Hepatocyte (in vitro differentiated cells): Measurements from ENCODE around the gene BLM. TPM values are rescaled to one million over a fixed set of nuclear protein-coding genes. Genes with fewer than 3 reads are reported as not detected.

ENCODE experiments used
- DNase-seq: peaks from one replicate; pipeline ENCODE4 v3.0.0-alpha.2; 2016; ENCODE audit warnings: low spot score
- H2AFZ ChIP-seq: fragments of 200-600 bp; sonication (generic); 2 replicates; pipeline ENCODE4 v1.6.0; 2016; ENCODE audit warnings: antibody characterized with exemption, mild to moderate bottlenecking
- H3K27ac ChIP-seq: fragments of 200-600 bp; sonication (generic); 2 replicates; pipeline ENCODE4 v1.5.1; 2016; ENCODE audit warnings: mild to moderate bottlenecking
- H3K27me3 ChIP-seq: fragments of 200-600 bp; sonication (generic); 2 replicates; pipeline ENCODE4 v1.6.1; 2016
- H3K36me3 ChIP-seq: fragments of 200-600 bp; sonication (generic); replicated peaks from 2 replicates; pipeline ENCODE4 v1.5.1; 2016; ENCODE audit warnings: low read depth; ENCODE audit not compliant: insufficient read depth
- H3K4me1 ChIP-seq: fragments of 200-600 bp; sonication (generic); 2 replicates; pipeline ENCODE4 v1.5.1; 2016; ENCODE audit warnings: mild to moderate bottlenecking, moderate library complexity; ENCODE audit not compliant: insufficient read depth
- H3K4me2 ChIP-seq: fragments of 200-600 bp; sonication (generic); 2 replicates; pipeline ENCODE4 v1.6.0; 2016
- H3K4me3 ChIP-seq: fragments of 200-600 bp; sonication (generic); 2 replicates; pipeline ENCODE4 v1.5.1; 2016; ENCODE audit warnings: mild to moderate bottlenecking
- H3K79me2 ChIP-seq: fragments of 200-600 bp; sonication (generic); 2 replicates; pipeline ENCODE4 v1.6.0; 2017; ENCODE audit warnings: mild to moderate bottlenecking
- H3K9me2 ChIP-seq: fragments of 200-600 bp; sonication (generic); replicated peaks from 2 replicates; pipeline ENCODE4 v1.6.0; 2017; ENCODE audit warnings: mild to moderate bottlenecking; ENCODE audit not compliant: insufficient read depth
- H3K9me3 ChIP-seq: fragments of 200-600 bp; sonication (generic); 2 replicates; pipeline ENCODE4 v1.5.1; 2016; ENCODE audit warnings: low read depth, mild to moderate bottlenecking
- H4K20me1 ChIP-seq: fragments of 200-600 bp; sonication (generic); 2 replicates; pipeline ENCODE4 v1.6.0; 2016; ENCODE audit warnings: mild to moderate bottlenecking; ENCODE audit not compliant: insufficient read depth, poor library complexity, severe bottlenecking
- CTCF ChIP-seq: fragments of 200-600 bp; sonication (generic); IDR thresholded peaks from 2 replicates; pipeline ENCODE4 v1.5.1; 2016; ENCODE audit warnings: antibody characterized with exemption, mild to moderate bottlenecking; ENCODE audit not compliant: poor library complexity
- EZH2 ChIP-seq: fragments of 200-600 bp; sonication (generic); IDR thresholded peaks from 2 replicates; pipeline ENCODE4 v1.6.1; 2016; ENCODE audit warnings: antibody characterized with exemption, mild to moderate bottlenecking, borderline replicate concordance
- EZH2phosphoT487 ChIP-seq: fragments of 200-600 bp; sonication (generic); IDR thresholded peaks from one replicate; pipeline ENCODE4 v1.6.1; 2018; ENCODE audit warnings: antibody characterized with exemption, mild to moderate bottlenecking, low read depth, moderate library complexity; ENCODE audit not compliant: unreplicated experiment, severe bottlenecking
- WGBS: methylation state at CpG from one replicate; pipeline ENCODE4 v1.1.6; 2016; ENCODE audit warnings: low lambda C conversion rate; ENCODE audit errors: missing lambda C conversion rate; 5-methylcytosine and 5-hydroxymethylcytosine counted together
- polyA plus RNA-seq: library from polyadenylated mRNA; unstranded; fragments of >200 nt; fragmentation: Nextera tagmentation; extraction: Ambion mirVana; gene quantifications from 2 replicates; pipeline ENCODE4 v1.2.1, GENCODE V29; 2016
- small RNA-seq: library from RNA; depleted of rRNA; stranded (forward); fragments of <200 nt; gene quantifications from one replicate; pipeline ENCODE3, GENCODE V24; 2014
- total RNA-seq: library from RNA; depleted of rRNA; stranded (reverse); fragments of >200 nt; gene quantifications from 2 replicates; pipeline ENCODE4 v1.2.3, GENCODE V29; 2014

BLM gene
- total and polyA plus RNA-seq, 2 experiments from 2014 or later, result 1.7 to 3.5 TPM

GRCh38 chr15:90864507-90864906, 147.4 kb downstream of the BLM start:
- H3K4me3 ChIP-seq, result no peak overlapping the region
- H3K4me1 ChIP-seq, result peaks cover 26% of the 10 kb centered on the region
- TF ChIP-seq EZH2 (no peak), EZH2phosphoT487 (no peak), CTCF (no peak)
- no peak overlapping the region for H2AFZ ChIP-seq
- no peaks in the 10 kb centered on the region for H3K27me3 ChIP-seq
- no peak overlapping the region for H3K4me2 ChIP-seq
- H3K9me3 ChIP-seq, result no peaks in the 10 kb centered on the region
- no peaks in the 10 kb centered on the region for H3K9me2 ChIP-seq
- WGBS, result 88% methylated on average over 10 of the region's 10 CpGs
- no peak overlapping the region for H3K27ac ChIP-seq
- DNase-seq, result no peak
- H3K36me3 ChIP-seq, result no peaks in the 10 kb centered on the region
- H3K79me2 ChIP-seq, result no peaks in the 10 kb centered on the region
- no peaks in the 10 kb centered on the region for H4K20me1 ChIP-seq

- no peak overlapping the region for H3K4me2 ChIP-seq
- 93% methylated on average over 4 of the region's 4 CpGs for WGBS
These were observed 148.6 kb downstream of the BLM start for GRCh38 chr15:90865702-90866101.

More at GRCh38 chr15:90865702-90866101, 148.6 kb downstream of the BLM start:
- Histone ChIP-seq H4K20me1 (no peaks in the 10 kb centered on the region), H3K27ac (no peak overlapping the region), H3K36me3 (no peaks in the 10 kb centered on the region), H3K79me2 (peaks cover 3% of the 10 kb centered on the region), H3K9me2 (no peaks in the 10 kb centered on the region), H2AFZ (no peak overlapping the region), H3K27me3 (no peaks in the 10 kb centered on the region), H3K9me3 (no peaks in the 10 kb centered on the region), H3K4me1 (peaks cover 33% of the 10 kb centered on the region), H3K4me3 (no peak overlapping the region)
- no peak for TF ChIP-seq EZH2
- TF ChIP-seq EZH2phosphoT487, result no peak
- TF ChIP-seq CTCF, result no peak
- DNase-seq, result no peak

Small RNA genes within 50 kb of the gene (small RNA-seq; reads per million reads assigned to genes)
- gene RF00093 (not detected), gene RN7SL363P (not detected)

Other genes starting within 250 kb of the BLM start
- gene CRTC3, start 187.4 kb upstream of the BLM start, total RNA-seq, result 15.3 and 15.7 TPM in 2 replicates
- 17.6 and 18.5 TPM in 2 replicates for gene CRTC3, start 187.4 kb upstream of the BLM start, polyA plus RNA-seq
- 62.6 and 67.9 TPM in 2 replicates for gene FURIN, start 151.2 kb downstream of the BLM start, total RNA-seq
- 84.6 and 98.9 TPM in 2 replicates for gene FURIN, start 151.2 kb downstream of the BLM start, polyA plus RNA-seq
- gene FES, start 167.2 kb downstream of the BLM start, total RNA-seq, result 5.7 and 13.5 TPM in 2 replicates
- gene FES, start 167.2 kb downstream of the BLM start, polyA plus RNA-seq, result 7.3 and 11.0 TPM in 2 replicates
- 8.3 and 11.2 TPM in 2 replicates for gene MAN2A2, start 186.0 kb downstream of the BLM start, total RNA-seq
- 32.7 and 44.5 TPM in 2 replicates for gene MAN2A2, start 186.0 kb downstream of the BLM start, polyA plus RNA-seq
- 15.4 and 17.5 TPM in 2 replicates for gene HDDC3, start 215.2 kb downstream of the BLM start, total RNA-seq
- 13.0 and 20.0 TPM in 2 replicates for gene HDDC3, start 215.2 kb downstream of the BLM start, polyA plus RNA-seq
- 55.2 and 69.8 TPM in 2 replicates for gene UNC45A, start 217.9 kb downstream of the BLM start, total RNA-seq
- 55.3 and 63.3 TPM in 2 replicates for gene UNC45A, start 217.9 kb downstream of the BLM start, polyA plus RNA-seq
- 5.3 and 9.5 TPM in 2 replicates for gene RCCD1, start 237.5 kb downstream of the BLM start, total RNA-seq
- 9.4 and 11.2 TPM in 2 replicates for gene RCCD1, start 237.5 kb downstream of the BLM start, polyA plus RNA-seq